Stomach (tissue), 4 donors: Measurements from ENCODE around the gene MMP28.

Experiments used
- POLR2AphosphoS5 ChIP-seq, 3 donors: sonication (generic); formaldehyde crosslinking; IDR thresholded peaks; one replicate each; pipeline ENCODE4 v1.6.1; 2016; ENCODE audit warnings: antibody characterized with exemption in 3 of 3
- TF ChIP-seq, protein P1 (sequence below), 7 experiments: fragments of 450-650 bp in 4 of 7; fragments of 200-600 bp in 3 of 7; sonication (generic) in 3 of 7; IDR thresholded peaks; one replicate each; pipeline ENCODE4 v1.5.1; 2016 to 2019; ENCODE audit warnings: antibody characterized with exemption in 7 of 7, control low read depth in 2 of 7, mild to moderate bottlenecking in 1 of 7

DNA sequence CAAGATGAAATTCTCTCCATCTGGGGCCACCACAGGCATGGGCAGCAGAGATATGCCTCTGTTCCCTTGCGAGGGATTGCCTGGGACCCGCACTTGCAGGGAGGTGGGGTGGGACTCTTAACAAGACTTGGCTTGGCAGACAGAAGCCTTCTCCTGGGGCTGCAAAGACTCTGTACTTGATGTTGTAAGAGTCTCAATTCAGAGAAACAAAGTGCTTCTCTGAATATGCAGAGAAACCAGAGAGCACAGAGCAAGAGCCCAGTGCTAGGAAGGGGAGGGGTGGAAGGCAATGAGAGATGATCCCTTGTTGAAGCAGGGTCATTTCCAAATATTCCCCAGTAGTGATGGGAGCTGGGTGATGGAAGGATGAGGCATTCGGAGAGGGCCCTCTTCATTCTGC, 2.2 kb downstream of the MMP28 start:
- TF ChIP-seq, protein P1, sequence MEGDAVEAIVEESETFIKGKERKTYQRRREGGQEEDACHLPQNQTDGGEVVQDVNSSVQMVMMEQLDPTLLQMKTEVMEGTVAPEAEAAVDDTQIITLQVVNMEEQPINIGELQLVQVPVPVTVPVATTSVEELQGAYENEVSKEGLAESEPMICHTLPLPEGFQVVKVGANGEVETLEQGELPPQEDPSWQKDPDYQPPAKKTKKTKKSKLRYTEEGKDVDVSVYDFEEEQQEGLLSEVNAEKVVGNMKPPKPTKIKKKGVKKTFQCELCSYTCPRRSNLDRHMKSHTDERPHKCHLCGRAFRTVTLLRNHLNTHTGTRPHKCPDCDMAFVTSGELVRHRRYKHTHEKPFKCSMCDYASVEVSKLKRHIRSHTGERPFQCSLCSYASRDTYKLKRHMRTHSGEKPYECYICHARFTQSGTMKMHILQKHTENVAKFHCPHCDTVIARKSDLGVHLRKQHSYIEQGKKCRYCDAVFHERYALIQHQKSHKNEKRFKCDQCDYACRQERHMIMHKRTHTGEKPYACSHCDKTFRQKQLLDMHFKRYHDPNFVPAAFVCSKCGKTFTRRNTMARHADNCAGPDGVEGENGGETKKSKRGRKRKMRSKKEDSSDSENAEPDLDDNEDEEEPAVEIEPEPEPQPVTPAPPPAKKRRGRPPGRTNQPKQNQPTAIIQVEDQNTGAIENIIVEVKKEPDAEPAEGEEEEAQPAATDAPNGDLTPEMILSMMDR (IDR thresholded peaks at IDR 0.05), result no peak
- no peak for TF ChIP-seq POLR2AphosphoS5 (IDR thresholded peaks at IDR 0.05)
